HEK293T (cell line): ENCODE data around the gene AFF4.
"Not testable (repeated sequence)": the region's sequence is repeated elsewhere in the genome, so short reads cannot be mapped to it uniquely, and the experiment has no call there.

ENCODE experiments used
- CTCF ChIA-PET: fragments of 350-600 bp; formaldehyde crosslinking; extraction: SDS; loops from one replicate; lab custom pipeline; 2021; ENCODE audit warnings: antibody characterized with exemption, inconsistent platforms; lab: Yijun Ruan, JAX
- POLR2A ChIA-PET: fragments of 350-600 bp; formaldehyde crosslinking; extraction: SDS; loops from one replicate; lab custom pipeline; 2020; ENCODE audit warnings: antibody characterized with exemption, inconsistent platforms; lab: Yijun Ruan, JAX
- DNase-seq: peaks from one replicate; pipeline ENCODE4 v3.0.0; 2012; ENCODE audit warnings: mixed read lengths; ENCODE audit errors: extremely low spot score
- ARNT ChIP-seq: fragments of 450-650 bp; IDR thresholded peaks from 2 replicates; pipeline ENCODE4 v1.6.1; 2017; ENCODE audit warnings: mild to moderate bottlenecking
- BHLHE40 ChIP-seq: fragments of 450-650 bp; IDR thresholded peaks from 2 replicates; pipeline ENCODE4 v1.6.1; 2016; ENCODE audit warnings: mild to moderate bottlenecking, moderate library complexity, borderline replicate concordance
- CTBP1 ChIP-seq: fragments of 450-650 bp; IDR thresholded peaks from 2 replicates; pipeline ENCODE4 v1.6.1; 2016; ENCODE audit warnings: borderline replicate concordance
- ELF4 ChIP-seq: fragments of 450-650 bp; IDR thresholded peaks from 2 replicates; pipeline ENCODE4 v1.6.1; 2017; ENCODE audit warnings: antibody characterized with exemption
- FOXA1 ChIP-seq: fragments of 450-650 bp; IDR thresholded peaks from 2 replicates; pipeline ENCODE4 v1.6.1; 2016; ENCODE audit warnings: mild to moderate bottlenecking
- FOXK2 ChIP-seq: fragments of 450-650 bp; IDR thresholded peaks from 2 replicates; pipeline ENCODE4 v1.6.1; 2016; ENCODE audit warnings: mild to moderate bottlenecking
- FOXM1 ChIP-seq: fragments of 450-650 bp; IDR thresholded peaks from 2 replicates; pipeline ENCODE4 v1.6.1; 2017; ENCODE audit warnings: mild to moderate bottlenecking, borderline replicate concordance
- HDGF ChIP-seq: fragments of 450-650 bp; IDR thresholded peaks from 2 replicates; pipeline ENCODE4 v1.6.1; 2017; ENCODE audit warnings: antibody characterized with exemption, borderline replicate concordance
- L3MBTL2 ChIP-seq: fragments of 450-650 bp; conservative IDR thresholded peaks from 2 replicates; pipeline ENCODE4 v1.6.1; 2016; ENCODE audit warnings: mild to moderate bottlenecking
- LEF1 ChIP-seq: fragments of 450-650 bp; IDR thresholded peaks from 2 replicates; pipeline ENCODE4 v1.6.1; 2017; ENCODE audit warnings: mild to moderate bottlenecking, borderline replicate concordance
- NFRKB ChIP-seq: fragments of 450-650 bp; IDR thresholded peaks from 2 replicates; pipeline ENCODE4 v1.6.1; 2016; ENCODE audit warnings: mild to moderate bottlenecking, moderate library complexity
- PKNOX1 ChIP-seq: fragments of 450-650 bp; IDR thresholded peaks from 2 replicates; pipeline ENCODE4 v1.6.1; 2016
- SP1 ChIP-seq: fragments of 450-650 bp; IDR thresholded peaks from 2 replicates; pipeline ENCODE4 v1.6.1; 2017
- SUZ12 ChIP-seq: fragments of 450-650 bp; IDR thresholded peaks from 2 replicates; pipeline ENCODE4 v1.6.1; 2016; ENCODE audit warnings: mild to moderate bottlenecking
- TARDBP ChIP-seq: fragments of 450-650 bp; IDR thresholded peaks from 2 replicates; pipeline ENCODE4 v1.6.1; 2016
- ZNF384 ChIP-seq: fragments of 450-650 bp; IDR thresholded peaks from 2 replicates; pipeline ENCODE4 v1.6.1; 2016

AFF4 gene

GRCh38 chr5:132963171-132964104, at the start of gene AFF4:
Gene AFF4, minus strand, starts transcription at chr5:132963634. Its CDS starts 26,445 bp downstream, at chr5:132937189.
- TF ChIP-seq FOXM1: no peak
- no peak for TF ChIP-seq FOXA1
- peak; percentile 96 for TF ChIP-seq PKNOX1
- no peak for TF ChIP-seq SUZ12
- TF ChIP-seq ELF4: peak; percentile 20; the same call in 1 of the 2 replicates
- TF ChIP-seq LEF1: no peak
- TF ChIP-seq HDGF: no peak
- TF ChIP-seq NFRKB: no peak
- no peak for TF ChIP-seq ARNT
- no peak for TF ChIP-seq TARDBP
- no peak for TF ChIP-seq FOXK2
- no peak for TF ChIP-seq SP1
- TF ChIP-seq L3MBTL2: peak; percentile 76
- TF ChIP-seq ZNF384: no peak
- no peak for TF ChIP-seq CTBP1
- no peak for TF ChIP-seq BHLHE40
- ChIA-PET POLR2A (interaction anchor here (0.6 to 3.7 kb wide), 20 partner anchors 10 to 141 kb away, joined by 3 to 35 read pairs (median 4); partner anchors contain the start of genes GDF9, HSPA4, UQCRQ and ZCCHC10), CTCF (interaction anchor here (0.5 to 0.7 kb wide), 2 partner anchors 78 to 153 kb away, joined by 3 read pairs; no protein-coding TSS in a partner anchor)
- DNase-seq: peak; percentile 93

GRCh38 chr5:133008455-133008854, 45.0 kb upstream of the AFF4 start:
- DNase-seq, POLR2A ChIA-PET: not testable (repeated sequence)
- CTCF ChIA-PET: interaction anchor here (0.6 kb wide), 1 partner anchor 19 kb away, joined by 7 read pairs; no protein-coding TSS in a partner anchor

GRCh38 chr5:133006653-133007052, 43.2 kb upstream of the AFF4 start:
- TF ChIP-seq ARNT: no peak
- no peak for TF ChIP-seq ZNF384
- DNase-seq: no peak
- POLR2A ChIA-PET: interaction anchor here (1.0 kb wide), 1 partner anchor 45 kb away, joined by 3 read pairs; the partner anchor contains the start of gene HSPA4
- CTCF ChIA-PET: no interaction called here

GRCh38 chr5:132999246-132999645, 35.8 kb upstream of the AFF4 start:
- ChIA-PET POLR2A (no interaction called here), CTCF (no interaction called here)
- DNase-seq: no peak
- TF ChIP-seq FOXK2 (no peak), FOXA1 (no peak)

GRCh38 chr5:132998556-132998955, 35.1 kb upstream of the AFF4 start:
- DNase-seq: no peak
- TF ChIP-seq ARNT (no peak), BHLHE40 (no peak), TARDBP (no peak), SP1 (no peak), CTBP1 (no peak), FOXM1 (no peak), LEF1 (no peak), SUZ12 (no peak), HDGF (no peak), FOXK2 (no peak), FOXA1 (no peak), ELF4 (no peak), NFRKB (no peak), PKNOX1 (no peak), ZNF384 (no peak), L3MBTL2 (no peak)
- ChIA-PET POLR2A (no interaction called here), CTCF (no interaction called here)

- POLR2A ChIA-PET: no interaction called here
- CTCF ChIA-PET: no interaction called here
- no peak for DNase-seq
- no peak for TF ChIP-seq ARNT
- TF ChIP-seq TARDBP: no peak
- TF ChIP-seq ZNF384: no peak
- no peak for TF ChIP-seq HDGF
- TF ChIP-seq SUZ12: no peak
- TF ChIP-seq L3MBTL2: no peak
- no peak for TF ChIP-seq SP1
- no peak for TF ChIP-seq FOXK2
- TF ChIP-seq ELF4: no peak
- TF ChIP-seq PKNOX1: no peak
- TF ChIP-seq BHLHE40: no peak
- TF ChIP-seq FOXM1: no peak
- no peak for TF ChIP-seq FOXA1
These were observed 32.9 kb upstream of the AFF4 start for GRCh38 chr5:132996307-132996706.
